IMR-90 (cell line): Measurements from ENCODE around the gene FBN1. TPM values are rescaled to one million over a fixed set of nuclear protein-coding genes. Genes with fewer than 3 reads are reported as not detected.

Experiments used
- ATAC-seq: fragments of 200-7000 bp; cut with Tn5 transposase; 2 replicates; pipeline ENCODE4 v1.9.1; 2020; ENCODE audit warnings: low read depth, mild to moderate bottlenecking, moderate library complexity
- BruUV-seq: library from RNA; stranded (reverse); fragments of 400-500 nt; replicated peaks from 2 replicates; lab custom pipeline; 2021; lab: Mats Ljungman, UMichigan
- CTCF ChIA-PET: fragments of 300-600 bp; formaldehyde crosslinking; extraction: SDS; loops from one replicate; lab custom pipeline; 2021; ENCODE audit warnings: antibody characterized with exemption; lab: Yijun Ruan, JAX
- POLR2A ChIA-PET: fragments of 300-600 bp; sonication (Branson Sonifier 250); formaldehyde crosslinking; loops from one replicate; lab custom pipeline; 2022; ENCODE audit warnings: antibody characterized with exemption; ENCODE audit not compliant: unreplicated experiment; lab: Charles Lee
- DNase-seq: peaks from one replicate; pipeline ENCODE4 v3.0.0; 2013
- H2AFZ ChIP-seq: replicated peaks from 2 replicates; pipeline ENCODE3; 2013; ENCODE audit warnings: low read length, mild to moderate bottlenecking; ENCODE audit not compliant: poor library complexity
- H2AK5ac ChIP-seq: 2 replicates; pipeline ENCODE4 v1.6.1; 2013; ENCODE audit warnings: low read depth, low read length, inconsistent platforms
- H2AK9ac ChIP-seq: replicated peaks from 2 replicates; pipeline ENCODE3; 2013; ENCODE audit warnings: mild to moderate bottlenecking, low read depth, low read length, moderate library complexity; ENCODE audit not compliant: poor library complexity
- H2BK120ac ChIP-seq: 2 replicates; pipeline ENCODE4 v1.6.1; 2013; ENCODE audit warnings: low read depth, low read length, inconsistent platforms
- H2BK15ac ChIP-seq: 3 replicates; pipeline ENCODE4 v1.6.1; 2013; ENCODE audit warnings: low read depth, low read length, inconsistent platforms
- H2BK20ac ChIP-seq: 2 replicates; pipeline ENCODE4 v1.6.1; 2013; ENCODE audit warnings: low read depth, mild to moderate bottlenecking, inconsistent platforms, low read length, moderate library complexity
- H2BK5ac ChIP-seq: 2 replicates; pipeline ENCODE4 v1.6.1; 2013; ENCODE audit warnings: mild to moderate bottlenecking, low read depth, low read length, inconsistent platforms; ENCODE audit not compliant: poor library complexity, severe bottlenecking
- H3K14ac ChIP-seq: replicated peaks from 2 replicates; pipeline ENCODE4 v1.6.1; 2013; ENCODE audit warnings: low read depth, low read length, inconsistent platforms
- H3K18ac ChIP-seq: 2 replicates; pipeline ENCODE4 v1.6.1; 2013; ENCODE audit warnings: low read depth, low read length, control low read depth
- H3K23ac ChIP-seq: 2 replicates; pipeline ENCODE4 v1.6.1; 2013; ENCODE audit warnings: low read depth, low read length, inconsistent platforms
- H3K27ac ChIP-seq: 2 replicates; pipeline ENCODE4 v1.5.1; 2013; ENCODE audit warnings: mild to moderate bottlenecking, control low read depth, low read length; ENCODE audit not compliant: insufficient read depth
- H3K27me3 ChIP-seq: 2 replicates; pipeline ENCODE4 v1.6.1; 2013; ENCODE audit warnings: low read length; ENCODE audit not compliant: control insufficient read depth, insufficient read depth
- H3K36me3 ChIP-seq: 2 replicates; pipeline ENCODE4 v1.6.1; 2013; ENCODE audit warnings: low read length, mixed read lengths; ENCODE audit not compliant: control insufficient read depth, insufficient read depth
- H3K4ac ChIP-seq: 2 replicates; pipeline ENCODE4 v1.6.1; 2013; ENCODE audit warnings: low read depth, low read length, inconsistent platforms
- H3K4me1 ChIP-seq: 2 replicates; pipeline ENCODE4 v1.6.1; 2013; ENCODE audit warnings: low read length, mixed read lengths; ENCODE audit not compliant: control insufficient read depth, insufficient read depth
- H3K4me2 ChIP-seq: 2 replicates; pipeline ENCODE4 v1.6.1; 2013; ENCODE audit warnings: low read depth, mild to moderate bottlenecking, control low read depth, low read length, moderate library complexity
- H3K4me3 ChIP-seq: 2 replicates; pipeline ENCODE4 v1.5.1; 2013; ENCODE audit warnings: low read depth, mild to moderate bottlenecking, control low read depth, low read length, moderate library complexity; ENCODE audit not compliant: insufficient read depth
- H3K56ac ChIP-seq: 2 replicates; pipeline ENCODE4 v1.6.1; 2013; ENCODE audit warnings: low read length, inconsistent platforms; ENCODE audit not compliant: insufficient read depth; ENCODE audit errors: extremely low read depth
- H3K79me1 ChIP-seq, 2 experiments: 2 replicates each; pipeline ENCODE4 v1.6.1; 2013; ENCODE audit warnings: low read length in 2 of 2, inconsistent platforms in 1 of 2, low read depth in 1 of 2
- H3K9ac ChIP-seq: 2 replicates; pipeline ENCODE4 v1.6.1; 2013; ENCODE audit warnings: low read depth, low read length, control low read depth
- H3K9me1 ChIP-seq: 2 replicates; pipeline ENCODE4 v1.6.1; 2013; ENCODE audit warnings: low read length, inconsistent platforms; ENCODE audit not compliant: insufficient read depth
- H3K9me3 ChIP-seq: 2 replicates; pipeline ENCODE4 v1.6.1; 2013; ENCODE audit warnings: low read length; ENCODE audit not compliant: control insufficient read depth, insufficient read depth
- H4K20me1 ChIP-seq: 2 replicates; pipeline ENCODE4 v1.6.1; 2013; ENCODE audit warnings: low read length, inconsistent platforms; ENCODE audit not compliant: insufficient read depth
- H4K5ac ChIP-seq: 2 replicates; pipeline ENCODE4 v1.6.1; 2013; ENCODE audit warnings: mild to moderate bottlenecking, low read depth, low read length, control low read depth
- H4K8ac ChIP-seq, 2 experiments: 2 replicates each; pipeline ENCODE4 v1.6.1; 2013; ENCODE audit warnings: low read depth in 2 of 2, low read length in 2 of 2, control low read depth in 1 of 2, inconsistent platforms in 1 of 2
- H4K91ac ChIP-seq: 2 replicates; pipeline ENCODE4 v1.6.1; 2013; ENCODE audit warnings: low read depth, low read length, inconsistent platforms; ENCODE audit not compliant: insufficient read depth
- CHD1 ChIP-seq: IDR thresholded peaks from 2 replicates; pipeline ENCODE4 v1.6.1; 2012; ENCODE audit warnings: low read depth, low read length, improper control_type of control experiment
- MAZ ChIP-seq: IDR thresholded peaks from 2 replicates; pipeline ENCODE4 v1.6.1; 2012; ENCODE audit warnings: low read depth, mild to moderate bottlenecking, low read length, improper control_type of control experiment, moderate library complexity, borderline replicate concordance
- POLR2A ChIP-seq: IDR thresholded peaks from 2 replicates; pipeline ENCODE4 v1.6.1; 2012; ENCODE audit warnings: mild to moderate bottlenecking, low read depth, low read length
- SMC3 ChIP-seq: fragments of 150-350 bp; IDR thresholded peaks from 2 replicates; pipeline ENCODE4 v1.6.1; 2016; ENCODE audit warnings: low read depth, mild to moderate bottlenecking, antibody characterized with exemption, low read length, moderate library complexity
- WGBS, 2 experiments: methylation state at CpG; one replicate each; pipeline versions ENCODE4 v1.1.5 to v1.1.7; 2013; ENCODE audit warnings: missing lambda C conversion rate in 2 of 2; ENCODE audit not compliant: insufficient read length in 1 of 2; ENCODE audit errors: extremely low coverage in 2 of 2; 5-methylcytosine and 5-hydroxymethylcytosine counted together
- dilution Hi-C: fragments of 300-500 bp; cut with HindIII; formaldehyde crosslinking; loops from one replicate; pipeline ENCODE4 v1.14.3; 2018; ENCODE audit warnings: low sequenced_read_pairs; ENCODE audit not compliant: unreplicated experiment
- in situ Hi-C: fragments of 300-500 bp; cut with MboI; formaldehyde crosslinking; loops from 3 replicates; pipeline ENCODE4 v1.14.3; 2019; ENCODE audit warnings: low sequenced_read_pairs, inconsistent platforms, mixed read lengths
- intact Hi-C: fragments of 100-400 bp; cut with micrococcal nuclease; formaldehyde crosslinking; loops from 2 replicates; pipeline ENCODE4 v1.10.0; 2022
- polyA plus RNA-seq, 3 experiments: library from polyadenylated mRNA; depleted of rRNA; stranded (reverse); fragments of >200 nt; gene quantifications; 2 replicates each; pipeline ENCODE4 v1.2.3, GENCODE V29; 2012; ENCODE audit warnings: low replicate concordance in 1 of 3
- total RNA-seq: library from RNA; depleted of rRNA; stranded (reverse); fragments of >200 nt; gene quantifications from 2 replicates; pipeline ENCODE4 v1.2.3, GENCODE V29; 2012
- TF ChIP-seq, protein P1 (sequence below): fragments of 150-350 bp; IDR thresholded peaks from 2 replicates; pipeline ENCODE4 v1.6.1; 2017; ENCODE audit warnings: mild to moderate bottlenecking, antibody characterized with exemption, low read length, low read depth

Gene FBN1
- total and polyA plus RNA-seq, 2 of the 4 experiments (the other 2 are of a cell fraction), result 134 to 283 TPM

DNA sequence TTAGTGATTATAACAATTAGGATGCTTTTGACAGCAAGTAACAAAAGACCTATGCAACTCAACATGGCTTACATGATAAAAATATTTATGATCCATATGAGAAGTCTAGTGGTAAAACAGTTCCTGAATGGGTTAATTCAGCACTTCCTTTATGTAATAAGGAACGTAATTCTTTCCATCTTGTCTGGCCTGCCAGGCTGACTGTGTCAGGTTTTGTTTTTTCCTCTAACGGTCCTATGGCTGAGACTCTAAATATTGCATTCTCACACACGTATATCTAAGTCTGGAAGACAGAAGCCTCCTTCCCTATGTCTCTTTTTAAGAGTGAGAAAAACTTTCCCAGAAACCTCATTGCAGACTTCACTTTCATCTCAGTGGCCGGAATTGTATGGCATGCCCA, 263.6 kb downstream of the FBN1 start:
- intact Hi-C loops, result no loop called here
- no TSS peak for BruUV-seq
- no peak overlapping the region for H3K18ac ChIP-seq

More for the DNA sequence above, 263.6 kb downstream of the FBN1 start:
- no peak for DNase-seq
- Histone ChIP-seq H3K4me3 (no peak overlapping the region), H3K79me1 (no peaks in the 10 kb centered on the region), H4K91ac (no peak overlapping the region), H2BK5ac (no peak overlapping the region), H2BK120ac (no peak overlapping the region), H2AK5ac (no peak overlapping the region), H3K56ac (no peak overlapping the region), H3K27me3 (no peaks in the 10 kb centered on the region), H3K14ac (no peak overlapping the region), H2AFZ (no peak overlapping the region), H3K4me1 (peaks cover 7% of the 10 kb centered on the region), H3K23ac (no peak overlapping the region), H3K4me2 (no peak overlapping the region), H3K9me3 (no peaks in the 10 kb centered on the region), H3K4ac (no peak overlapping the region), H4K5ac (no peak overlapping the region), H3K9me1 (peaks cover 5% of the 10 kb centered on the region; the same call in 1 of the 2 replicates), H4K8ac (no peak overlapping the region), H3K9ac (no peak overlapping the region), H3K36me3 (no peaks in the 10 kb centered on the region), H3K27ac (no peak overlapping the region), H4K20me1 (no peaks in the 10 kb centered on the region), H2BK15ac (no peak overlapping the region), H2AK9ac (no peak overlapping the region), H2BK20ac (no peak overlapping the region)
- ChIA-PET CTCF (no interaction called here), POLR2A (no interaction called here)
- ATAC-seq, result no peak
- no CpG with 5 or more reads among the region's 4 CpGs for WGBS, 2 experiments
- in situ Hi-C loops (no loop called here), dilution Hi-C loops (no loop called here)
- TF ChIP-seq POLR2A (no peak), CHD1 (no peak), SMC3 (no peak), MAZ (no peak)
- TF ChIP-seq, protein P1, sequence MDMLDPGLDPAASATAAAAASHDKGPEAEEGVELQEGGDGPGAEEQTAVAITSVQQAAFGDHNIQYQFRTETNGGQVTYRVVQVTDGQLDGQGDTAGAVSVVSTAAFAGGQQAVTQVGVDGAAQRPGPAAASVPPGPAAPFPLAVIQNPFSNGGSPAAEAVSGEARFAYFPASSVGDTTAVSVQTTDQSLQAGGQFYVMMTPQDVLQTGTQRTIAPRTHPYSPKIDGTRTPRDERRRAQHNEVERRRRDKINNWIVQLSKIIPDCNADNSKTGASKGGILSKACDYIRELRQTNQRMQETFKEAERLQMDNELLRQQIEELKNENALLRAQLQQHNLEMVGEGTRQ, result no peak
